HEK293 (cell line): ENCODE results near the gene GMPR2.

ENCODE experiments used
- ATF2 ChIP-seq: fragments of 450-650 bp; formaldehyde crosslinking; IDR thresholded peaks from 2 replicates; pipeline ENCODE4 v1.5.1; 2016; ENCODE audit warnings: missing biosample characterization, missing genetic modification characterization, low read depth
- EGR2 ChIP-seq: fragments of 450-650 bp; formaldehyde crosslinking; IDR thresholded peaks from 2 replicates; pipeline ENCODE4 v1.5.1; 2016; ENCODE audit warnings: low read depth, missing biosample characterization, missing genetic modification characterization
- ELK4 ChIP-seq: IDR thresholded peaks from 2 replicates; pipeline ENCODE4 v1.6.1; 2011; ENCODE audit warnings: mild to moderate bottlenecking, low read depth, low read length, borderline replicate concordance
- GLIS1 ChIP-seq: fragments of 450-650 bp; formaldehyde crosslinking; IDR thresholded peaks from 2 replicates; pipeline ENCODE4 v1.5.1; 2016; ENCODE audit warnings: missing biosample characterization, missing genetic modification characterization
- HOXA7 ChIP-seq: sonication (generic); formaldehyde crosslinking; IDR thresholded peaks from 2 replicates; pipeline ENCODE4 v1.8.1; 2022; ENCODE audit warnings: missing genetic modification reagents, borderline replicate concordance
- KLF16 ChIP-seq: fragments of 450-650 bp; formaldehyde crosslinking; IDR thresholded peaks from 2 replicates; pipeline ENCODE4 v1.5.1; 2017; ENCODE audit warnings: missing biosample characterization, missing genetic modification characterization
- PATZ1 ChIP-seq: fragments of 450-650 bp; formaldehyde crosslinking; IDR thresholded peaks from 2 replicates; pipeline ENCODE4 v1.5.1; 2016; ENCODE audit warnings: missing biosample characterization, missing genetic modification characterization
- PRDM2 ChIP-seq: fragments of 450-650 bp; formaldehyde crosslinking; IDR thresholded peaks from 2 replicates; pipeline ENCODE4 v1.5.1; 2016; ENCODE audit warnings: missing biosample characterization, missing genetic modification characterization, borderline replicate concordance
- SETDB1 ChIP-seq: IDR thresholded peaks from one replicate; pipeline ENCODE4 v1.6.1; 2017; ENCODE audit warnings: mild to moderate bottlenecking, low read length, moderate library complexity, mixed read lengths; ENCODE audit not compliant: insufficient read length
- TCF7L2 ChIP-seq: IDR thresholded peaks from 2 replicates; pipeline ENCODE4 v1.6.1; 2011; ENCODE audit warnings: low read depth, mild to moderate bottlenecking, inconsistent platforms, low read length, moderate library complexity, borderline replicate concordance
- ZBTB8A ChIP-seq: fragments of 450-650 bp; formaldehyde crosslinking; IDR thresholded peaks from 2 replicates; pipeline ENCODE4 v1.5.1; 2016; ENCODE audit warnings: missing biosample characterization, missing genetic modification characterization
- ZNF155 ChIP-seq: fragments of 450-650 bp; formaldehyde crosslinking; IDR thresholded peaks from 2 replicates; pipeline ENCODE4 v1.5.1; 2016; ENCODE audit warnings: missing biosample characterization, missing genetic modification characterization
- ZNF16 ChIP-seq: fragments of 450-650 bp; formaldehyde crosslinking; IDR thresholded peaks from 2 replicates; pipeline ENCODE4 v1.5.1; 2016; ENCODE audit warnings: low read depth, missing biosample characterization, missing genetic modification characterization
- ZNF174 ChIP-seq: fragments of 450-650 bp; formaldehyde crosslinking; IDR thresholded peaks from 2 replicates; pipeline ENCODE4 v1.5.0; 2017; ENCODE audit warnings: missing biosample characterization, mild to moderate bottlenecking, missing genetic modification characterization
- ZNF175 ChIP-seq: fragments of 450-650 bp; formaldehyde crosslinking; IDR thresholded peaks from 2 replicates; pipeline ENCODE4 v1.5.1; 2016; ENCODE audit warnings: missing biosample characterization, missing genetic modification characterization
- ZNF362 ChIP-seq: fragments of 450-650 bp; formaldehyde crosslinking; IDR thresholded peaks from 2 replicates; pipeline ENCODE4 v1.5.1; 2016; ENCODE audit warnings: missing biosample characterization, missing genetic modification characterization
- ZNF513 ChIP-seq: fragments of 450-650 bp; IDR thresholded peaks from 2 replicates; pipeline ENCODE4 v1.5.1; 2018; ENCODE audit warnings: missing biosample characterization, missing genetic modification characterization
- ZNF555 ChIP-seq: fragments of 450-650 bp; formaldehyde crosslinking; conservative IDR thresholded peaks from 2 replicates; pipeline ENCODE4 v1.5.1; 2017; ENCODE audit warnings: missing biosample characterization, mild to moderate bottlenecking, missing genetic modification characterization, inconsistent platforms
- ZNF571 ChIP-seq: fragments of 450-650 bp; formaldehyde crosslinking; IDR thresholded peaks from 2 replicates; pipeline ENCODE4 v1.5.0; 2017; ENCODE audit warnings: missing biosample characterization, missing genetic modification characterization
- ZNF580 ChIP-seq: fragments of 450-650 bp; formaldehyde crosslinking; IDR thresholded peaks from 2 replicates; pipeline ENCODE4 v1.5.1; 2016; ENCODE audit warnings: missing biosample characterization, missing genetic modification characterization
- ZNF600 ChIP-seq: fragments of 450-650 bp; formaldehyde crosslinking; IDR thresholded peaks from 2 replicates; pipeline ENCODE4 v1.5.1; 2016; ENCODE audit warnings: missing biosample characterization, missing genetic modification characterization
- ZNF629 ChIP-seq: fragments of 450-650 bp; formaldehyde crosslinking; IDR thresholded peaks from 2 replicates; pipeline ENCODE4 v1.5.1; 2017; ENCODE audit warnings: missing biosample characterization, missing genetic modification characterization
- ZSCAN4 ChIP-seq: fragments of 450-650 bp; formaldehyde crosslinking; IDR thresholded peaks from 2 replicates; pipeline ENCODE4 v1.5.1; 2017; ENCODE audit warnings: missing biosample characterization, missing genetic modification characterization

GMPR2 gene

GRCh38 chr14:24195186-24196070 is 37.3 kb upstream of the GMPR2 start, which contains the start of gene TM9SF1 (continued):
- TF ChIP-seq PRDM2 = 0 out of 2 replicates have a peak, but pooled peaks have one; percentile 65
- peak; percentile 92 for TF ChIP-seq PATZ1 (tag by site-specific recombination)
- TF ChIP-seq EGR2 (tag by site-specific recombination) = no peak
- no peak for TF ChIP-seq ZNF571
- peak; percentile 49; the same call in 1 of the 2 replicates for TF ChIP-seq ZSCAN4 (tag by site-specific recombination)
- peak; percentile 82 for TF ChIP-seq ZNF580
- TF ChIP-seq ZNF629 = peak; percentile 85
- no peak for TF ChIP-seq ZNF362 (tag by site-specific recombination)
- TF ChIP-seq HOXA7 = no peak
- TF ChIP-seq ZNF513 (tag by site-specific recombination) = peak; percentile 45; the same call in 1 of the 2 replicates
- TF ChIP-seq ELK4 = no peak
- TF ChIP-seq KLF16 (tag by site-specific recombination) = peak; percentile 63; the same call in 1 of the 2 replicates
- TF ChIP-seq ZBTB8A = peak; percentile 72
- TF ChIP-seq ZNF155 (tag by site-specific recombination) = no peak
- no peak for TF ChIP-seq ZNF175 (tag by site-specific recombination)
- TF ChIP-seq ZNF16 (tag by site-specific recombination) = no peak
- TF ChIP-seq ATF2 (tag by site-specific recombination) = peak; percentile 63; the same call in 1 of the 2 replicates
- TF ChIP-seq ZNF174 = no peak
- TF ChIP-seq ZNF600 = peak; percentile 73
- no peak for TF ChIP-seq ZNF555 (tag by site-specific recombination)
- TF ChIP-seq GLIS1 (tag by site-specific recombination) = peak; percentile 87
- TF ChIP-seq SETDB1 = peak; percentile 19
- TF ChIP-seq TCF7L2 = no peak
